Sigmoid colon (tissue), 7 donors: ENCODE results near the gene GLP1R. TPM values are rescaled to one million over a fixed set of nuclear protein-coding genes. Genes with fewer than 3 reads are reported as not detected.
A peak's percentile ranks its signal among the peaks of the same experiment; 100 is the strongest.

ENCODE experiments used
- DNase-seq: peaks from one replicate; pipeline ENCODE4 v3.0.0-alpha.2; 2019
- H3K27ac ChIP-seq, 4 donors: fragments of 200-600 bp; sonication (generic); one replicate each; pipeline ENCODE4 v1.5.1; 2016 to 2019; ENCODE audit warnings: mild to moderate bottlenecking in 1 of 4
- H3K27me3 ChIP-seq, 3 donors: fragments of 200-600 bp; sonication (generic); one replicate each; pipeline ENCODE4 v1.5.1; 2019; ENCODE audit warnings: mild to moderate bottlenecking in 1 of 3
- H3K36me3 ChIP-seq, 4 donors: fragments of 200-600 bp; sonication (generic); one replicate each; pipeline ENCODE4 v1.5.1; 2016 to 2019
- H3K4me1 ChIP-seq, 4 donors: fragments of 200-600 bp; sonication (generic); one replicate each; pipeline ENCODE4 v1.5.1; 2017 to 2019
- H3K4me3 ChIP-seq, 4 donors: fragments of 200-600 bp; sonication (generic); one replicate each; pipeline ENCODE4 v1.5.1; 2017 to 2019; ENCODE audit warnings: mild to moderate bottlenecking in 2 of 4, moderate library complexity in 1 of 4
- H3K9me3 ChIP-seq, 4 donors: fragments of 200-600 bp in 3 of 4; sonication (generic) in 3 of 4; one replicate each; pipeline versions ENCODE4 v1.5.1 to v1.6.1; 2013 to 2019
- CTCF ChIP-seq, 4 experiments: fragments of 450-650 bp in 3 of 4; fragments of 200-600 bp in 1 of 4; IDR thresholded peaks; one replicate each; pipeline ENCODE4 v1.5.1; 2016 to 2019; ENCODE audit warnings: antibody characterized with exemption in 4 of 4, mild to moderate bottlenecking in 3 of 4, moderate library complexity in 2 of 4
- EP300 ChIP-seq, 4 donors: sonication (generic); formaldehyde crosslinking; IDR thresholded peaks; one replicate each; pipeline ENCODE4 v1.6.1; 2017; ENCODE audit warnings: antibody characterized with exemption in 4 of 4
- POLR2A ChIP-seq, 2 donors: fragments of 450-650 bp; IDR thresholded peaks; one replicate each; pipeline ENCODE4 v1.6.1; 2016; ENCODE audit warnings: antibody characterized with exemption in 2 of 2, mild to moderate bottlenecking in 2 of 2, moderate library complexity in 2 of 2
- POLR2AphosphoS5 ChIP-seq, 4 donors: sonication (generic); formaldehyde crosslinking; IDR thresholded peaks; one replicate each; pipeline ENCODE4 v1.6.1; 2017; ENCODE audit warnings: antibody characterized with exemption in 4 of 4
- WGBS, 2 donors: extraction: QIAGEN DNeasy Blood & Tissue Kit; methylation state at CpG; one replicate each; pipeline ENCODE4 v1.1.7; 2013; 5-methylcytosine and 5-hydroxymethylcytosine counted together
- intact Hi-C: fragments of 100-400 bp; cut with DNase I; formaldehyde crosslinking; loops from one replicate; pipeline ENCODE4 v1.15.1; 2023
- polyA plus RNA-seq, 3 donors: library from polyadenylated mRNA; stranded (reverse); fragments of 200-250 nt; gene quantifications; one replicate each; pipeline ENCODE4 v1.2.3, GENCODE V29; 2013
- total RNA-seq, 4 donors: library from RNA; depleted of rRNA; stranded (reverse); fragments of >200 nt; gene quantifications; one replicate each; pipeline ENCODE4 v1.1.0, GENCODE V29; 2016
- donor health status: healthy with polysubstance abuse.
- donor health status: Bipolar disorder and iron deficiency.
- donor health status: healthy.

GLP1R gene
- total RNA-seq (under 1 TPM in 1 of 4 donors, not detected in 3; 0.14 TPM), polyA plus RNA-seq (under 1 TPM in 1 of 3 donors, not detected in 2; 0.06 TPM)

GRCh38 chr6:39048481-39049399, at the start of gene GLP1R:
GLP1R (plus strand) TSS chr6:39048781; CDS start chr6:39048841, 60 bp downstream.
- intact Hi-C loops, result no loop called here
- Histone ChIP-seq H3K27me3 (peaks cover 13 to 52% (median 31%) of the 10 kb centered on the region in 3 donors), H3K4me3 (peak within 1 kb of the TSS in 3 of 4 donors; percentile 8 to 44 (median 40))

GRCh38 chr6:39003072-39003471, 45.5 kb upstream of the GLP1R start:
- H3K4me1 ChIP-seq, result no peaks in the 10 kb centered on the region
- no peak for DNase-seq
- no peaks in the 10 kb centered on the region for H3K36me3 ChIP-seq
- 20 to 29% methylated on average over 3 of the region's 3 CpGs for WGBS, 2 donors
- intact Hi-C loops, result no loop called here
- H3K27ac ChIP-seq, result no peak overlapping the region
- H3K27me3 ChIP-seq, result peaks cover 0 to 13% (median 0%) of the 10 kb centered on the region in 3 donors
- H3K9me3 ChIP-seq, result no peaks in the 10 kb centered on the region
- TF ChIP-seq POLR2A (IDR thresholded peaks at IDR 0.05) (no peak), CTCF (IDR thresholded peaks at IDR 0.05) (no peak), EP300 (IDR thresholded peaks at IDR 0.05) (no peak), POLR2AphosphoS5 (IDR thresholded peaks at IDR 0.05) (no peak)
- no peak overlapping the region for H3K4me3 ChIP-seq

More at GRCh38 chr6:39048481-39049399, at the start of gene GLP1R:
- no peak for DNase-seq
- Histone ChIP-seq H3K27ac (no peak within 1 kb of the TSS), H3K9me3 (no peaks in the 10 kb centered on the region), H3K4me1 (peaks cover 0 to 11% (median 8%) of the 10 kb centered on the region in 4 donors), H3K36me3 (no peaks in the 10 kb centered on the region)
- WGBS, 2 donors, result 4 to 6% methylated on average over 74 of the region's 74 CpGs
- TF ChIP-seq POLR2A (IDR thresholded peaks at IDR 0.05) (no peak), EP300 (IDR thresholded peaks at IDR 0.05) (no peak), POLR2AphosphoS5 (IDR thresholded peaks at IDR 0.05) (no peak), CTCF (IDR thresholded peaks at IDR 0.05) (no peak)

- DNase-seq, result no peak
- TF ChIP-seq POLR2A (IDR thresholded peaks at IDR 0.05) (no peak), POLR2AphosphoS5 (IDR thresholded peaks at IDR 0.05) (no peak), CTCF (IDR thresholded peaks at IDR 0.05) (no peak), EP300 (IDR thresholded peaks at IDR 0.05) (no peak)
- Histone ChIP-seq H3K27ac (no peak overlapping the region), H3K4me1 (no peaks in the 10 kb centered on the region), H3K9me3 (no peaks in the 10 kb centered on the region), H3K36me3 (no peaks in the 10 kb centered on the region), H3K4me3 (no peak overlapping the region), H3K27me3 (peaks cover 0 to 13% (median 0%) of the 10 kb centered on the region in 3 donors)
- intact Hi-C loops, result no loop called here
- 73 to 85% methylated on average over 1 of the region's 1 CpG for whole genome bisulfite sequencing, 2 donors
Measured at GRCh38 chr6:39003492-39003891, 45.1 kb upstream of the GLP1R start.

- Histone ChIP-seq H3K4me1 (no peaks in the 10 kb centered on the region), H3K27ac (no peak overlapping the region), H3K36me3 (no peaks in the 10 kb centered on the region), H3K27me3 (peaks cover 0 to 5% (median 0%) of the 10 kb centered on the region in 3 donors), H3K4me3 (no peak overlapping the region), H3K9me3 (no peaks in the 10 kb centered on the region)
- no peak for TF ChIP-seq POLR2AphosphoS5 (IDR thresholded peaks at IDR 0.05)
- TF ChIP-seq CTCF (IDR thresholded peaks at IDR 0.05), result no peak
- no peak for TF ChIP-seq EP300 (IDR thresholded peaks at IDR 0.05)
- no peak for TF ChIP-seq POLR2A (IDR thresholded peaks at IDR 0.05)
- 79% methylated on average over 2 of the region's 2 CpGs for WGBS, 2 donors
- intact Hi-C loops, result no loop called here
- DNase-seq, result no peak
Measured at GRCh38 chr6:39004801-39005200, 43.8 kb upstream of the GLP1R start.
